Fibroblast of skin of abdomen (primary cell): ENCODE measurements around the gene TAF1.
A peak's percentile ranks its signal among the peaks of the same experiment; 100 is the strongest.
"Not testable (repeated sequence)": the region's sequence is repeated elsewhere in the genome, so short reads cannot be mapped to it uniquely, and the experiment has no call there.

Experiments used
- DNase-seq: peaks from one replicate; pipeline ENCODE4 v3.0.0-alpha.2; 2013

The TAF1 gene

GRCh38 chrX:71504346-71504745 lies 138.2 kb downstream of the TAF1 start:
- no peak for DNase-seq

- DNase-seq, result no peak
These were observed 143.1 kb downstream of the TAF1 start for GRCh38 chrX:71509289-71509688.

GRCh38 chrX:71510161-71510560 lies 144.0 kb downstream of the TAF1 start:
- no peak for DNase-seq

- DNase-seq, result not testable (repeated sequence)
These were observed 147.6 kb downstream of the TAF1 start for GRCh38 chrX:71513731-71514130.

GRCh38 chrX:71514367-71515037 lies 148.3 kb downstream of the TAF1 start:
- DNase-seq, result no peak

- peak; percentile 2 for DNase-seq
These were observed 148.9 kb downstream of the TAF1 start for GRCh38 chrX:71515038-71515396.
